Bronchial epithelial cell (primary cell): ENCODE data around the gene IFT88. TPM values are rescaled to one million over a fixed set of nuclear protein-coding genes. Genes with fewer than 3 reads are reported as not detected.

ENCODE experiments used
- DNase-seq: peaks from one replicate; pipeline ENCODE4 v3.0.0-alpha.2; 2010; ENCODE audit warnings: low read depth
- FAIRE-seq: peaks from 2 replicates; lab custom pipeline; 2011; peaks lifted over from hg19 to GRCh38; lab: Jason Lieb, UNC
- H3K27me3 ChIP-seq: 2 replicates; pipeline ENCODE4 v1.5.1; 2011; ENCODE audit warnings: low read length; ENCODE audit not compliant: control insufficient read depth, insufficient read depth
- H3K36me3 ChIP-seq: 2 replicates; pipeline ENCODE4 v1.5.1; 2011; ENCODE audit warnings: low read length; ENCODE audit not compliant: control insufficient read depth, insufficient read depth
- H3K4me3 ChIP-seq: 2 replicates; pipeline ENCODE4 v1.5.1; 2011; ENCODE audit warnings: mild to moderate bottlenecking, low read depth, low read length, control low read depth
- CTCF ChIP-seq: IDR thresholded peaks from 2 replicates; pipeline ENCODE4 v1.5.1; 2011; ENCODE audit warnings: mild to moderate bottlenecking, moderate library complexity, low read length, control low read depth, inconsistent platforms; ENCODE audit not compliant: insufficient read depth, severe bottlenecking
- total RNA-seq: library from RNA; depleted of rRNA; stranded (reverse); fragments of >200 nt; gene quantifications from 2 replicates; pipeline ENCODE4 v1.2.1, GENCODE V29; 2014

Gene IFT88
- total RNA-seq, 1 donor from 2014 or later = 4.5 TPM

GRCh38 chr13:20728579-20729311 is 161.8 kb downstream of the IFT88 start:
- Histone ChIP-seq H3K4me3 (no peak overlapping the region), H3K27me3 (no peaks in the 10 kb centered on the region), H3K36me3 (peaks cover 2% of the 10 kb centered on the region)
- DNase-seq (no peak), FAIRE-seq (no peak)
- TF ChIP-seq CTCF = no peak

- no peak overlapping the region for H3K4me3 ChIP-seq
- TF ChIP-seq CTCF = no peak
- no peak for FAIRE-seq
- peaks cover 2% of the 10 kb centered on the region for H3K36me3 ChIP-seq
- no peak for DNase-seq
- no peaks in the 10 kb centered on the region for H3K27me3 ChIP-seq
Measured at GRCh38 chr13:20729633-20730585, 163.0 kb downstream of the IFT88 start.

GRCh38 chr13:20738616-20739015 is 171.7 kb downstream of the IFT88 start:
- H3K27me3 ChIP-seq = no peaks in the 10 kb centered on the region
- H3K4me3 ChIP-seq = no peak overlapping the region
- no peaks in the 10 kb centered on the region for H3K36me3 ChIP-seq
- no peak for FAIRE-seq
- no peak for TF ChIP-seq CTCF
- no peak for DNase-seq

GRCh38 chr13:20740021-20740420 is 173.1 kb downstream of the IFT88 start:
- Histone ChIP-seq H3K4me3 (no peak overlapping the region), H3K27me3 (no peaks in the 10 kb centered on the region), H3K36me3 (no peaks in the 10 kb centered on the region)
- DNase-seq (no peak), FAIRE-seq (no peak)
- no peak for TF ChIP-seq CTCF

Other genes with a start within 250 kb of the IFT88 start
- gene CRYL1, start 41.3 kb upstream of the IFT88 start, total RNA-seq = 17.9 and 35.2 TPM in 2 replicates
- under 0.01 and 0.13 TPM in 2 replicates for gene IL17D, start 136.5 kb downstream of the IFT88 start, total RNA-seq
- gene EEF1AKMT1, start 206.8 kb downstream of the IFT88 start, total RNA-seq = 4.6 and 5.3 TPM in 2 replicates